Measurements from ENCODE around the gene TMEM217. TPM values are rescaled to one million over a fixed set of nuclear protein-coding genes. Genes with fewer than 3 reads are reported as not detected.

The TMEM217 gene
- total RNA-seq, 1 experiment from 2014 or later: 1.2 TPM

- DNase-seq (ENCODE audit: low spot score): peak; percentile 3
- in situ Hi-C loops (cut with HindIII; ENCODE audit: low sequenced_read_pairs): loop anchor here (5.0 kb wide), 1 partner anchor 47 kb away; no protein-coding TSS in a partner anchor
Observed at GRCh38 chr6:37174515-37175331, 83.2 kb downstream of the TMEM217 start.

DNA sequence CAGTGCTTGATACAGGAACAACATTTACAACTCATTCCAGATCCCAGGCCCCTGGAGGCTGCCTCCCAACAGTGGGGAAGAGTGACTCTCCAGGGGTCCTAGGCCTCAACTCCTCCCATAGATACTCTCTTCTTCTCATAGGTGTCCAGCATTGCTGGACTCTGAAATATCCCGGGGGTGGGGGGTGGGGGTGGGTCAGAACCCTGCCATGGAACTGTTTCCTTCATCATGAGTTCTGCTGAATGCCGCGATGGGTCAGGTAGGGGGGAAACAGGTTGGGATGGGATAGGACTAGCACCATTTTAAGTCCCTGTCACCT, 83.8 kb downstream of the TMEM217 start:
- in situ Hi-C loops (cut with HindIII; ENCODE audit: low sequenced_read_pairs): loop anchor here (5.0 kb wide), 1 partner anchor 47 kb away; no protein-coding TSS in a partner anchor

GRCh38 chr6:37173493-37174195, 84.3 kb downstream of the TMEM217 start:
- in situ Hi-C loops (cut with HindIII; ENCODE audit: low sequenced_read_pairs): loop anchor here (5.0 kb wide), 1 partner anchor 46 kb away; no protein-coding TSS in a partner anchor
- peak; percentile 7 for DNase-seq (ENCODE audit: low spot score)

More for the DNA sequence above, 83.8 kb downstream of the TMEM217 start:
- DNase-seq (ENCODE audit: low spot score): no peak

DNA sequence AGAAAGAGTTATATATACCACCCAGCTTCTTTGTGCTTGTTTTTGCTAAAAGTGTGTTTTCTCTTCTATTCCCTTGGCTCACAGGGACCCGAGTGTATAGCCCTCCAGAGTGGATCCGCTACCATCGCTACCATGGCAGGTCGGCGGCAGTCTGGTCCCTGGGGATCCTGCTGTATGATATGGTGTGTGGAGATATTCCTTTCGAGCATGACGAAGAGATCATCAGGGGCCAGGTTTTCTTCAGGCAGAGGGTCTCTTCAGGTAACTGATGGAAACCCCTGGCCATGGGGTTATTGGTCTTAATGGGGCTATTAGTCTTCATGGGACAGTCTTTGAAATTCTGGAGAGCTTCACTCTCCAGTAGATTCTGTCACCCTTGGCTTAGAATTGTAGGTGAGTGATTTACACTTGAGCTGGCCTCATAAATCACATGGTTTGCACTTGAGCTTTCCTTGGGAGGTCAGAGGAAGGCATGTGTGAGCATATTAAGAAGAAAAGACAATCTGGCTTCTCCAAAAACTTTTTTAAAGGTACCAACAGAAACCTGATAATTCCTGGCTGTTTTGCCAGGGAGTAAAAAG, 84.9 kb downstream of the TMEM217 start:
- in situ Hi-C loops (cut with HindIII; ENCODE audit: low sequenced_read_pairs): loop anchor here (5.0 kb wide), 1 partner anchor 46 kb away; no protein-coding TSS in a partner anchor
- DNase-seq (ENCODE audit: low spot score): no peak

DNA sequence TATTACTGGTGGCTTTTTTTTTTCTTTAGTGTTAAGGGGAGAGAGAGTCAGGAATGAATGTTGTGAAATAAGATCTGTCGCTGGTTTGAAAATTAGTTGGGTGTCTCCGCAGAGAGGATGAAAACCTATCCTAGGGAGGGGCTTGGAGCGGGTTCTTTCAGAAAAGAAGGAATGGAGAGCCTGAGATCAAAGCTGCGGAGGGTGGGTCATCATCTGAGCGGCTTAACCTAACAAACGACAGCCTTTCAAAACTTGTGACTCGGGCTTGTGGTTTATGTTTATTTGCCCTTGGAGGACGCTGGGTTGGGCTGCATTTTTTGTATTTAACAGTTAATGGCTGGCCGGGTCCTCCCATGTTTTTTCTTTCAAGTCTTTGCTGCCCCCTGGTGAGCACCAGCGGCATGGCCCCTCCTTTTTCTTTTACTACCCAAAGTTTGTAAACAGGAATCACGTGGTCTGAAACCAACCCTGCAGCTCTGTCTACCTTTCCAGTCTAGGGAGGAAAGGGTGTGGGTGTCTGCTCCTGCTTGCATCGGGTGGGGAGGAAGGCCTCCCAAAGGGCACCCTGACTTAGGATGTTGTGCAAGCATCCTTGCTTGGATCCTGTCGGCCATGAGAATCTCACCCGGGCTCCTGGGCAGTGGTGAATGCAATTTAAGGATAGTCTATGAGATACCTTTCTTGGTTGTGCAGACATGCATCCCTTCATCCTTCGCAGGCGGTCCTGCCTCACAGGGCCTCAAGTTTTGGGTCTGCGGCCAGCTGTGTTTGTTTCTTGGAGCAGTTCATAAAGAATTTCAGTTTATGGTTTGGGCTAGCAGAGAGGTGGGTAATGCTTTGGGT, 85.8 kb downstream of the TMEM217 start:
- in situ Hi-C loops (cut with HindIII; ENCODE audit: low sequenced_read_pairs): loop anchor here (5.0 kb wide), 1 partner anchor 45 kb away; no protein-coding TSS in a partner anchor
- DNase-seq (ENCODE audit: low spot score): peak; percentile 92

GRCh38 chr6:37171201-37171969, 86.6 kb downstream of the TMEM217 start:
- in situ Hi-C loops (cut with HindIII; ENCODE audit: low sequenced_read_pairs): loop anchor here (5.0 kb wide), 1 partner anchor 44 kb away; no protein-coding TSS in a partner anchor

GRCh38 chr6:37170273-37171200, 87.4 kb downstream of the TMEM217 start:
- in situ Hi-C loops (cut with HindIII; ENCODE audit: low sequenced_read_pairs): loop anchor here (5.0 kb wide), 1 partner anchor 43 kb away; no protein-coding TSS in a partner anchor
- peak; percentile 35 for DNase-seq (ENCODE audit: low spot score)

More at GRCh38 chr6:37171201-37171969, 86.6 kb downstream of the TMEM217 start:
- peak; percentile 51 for DNase-seq (ENCODE audit: low spot score)

DNA sequence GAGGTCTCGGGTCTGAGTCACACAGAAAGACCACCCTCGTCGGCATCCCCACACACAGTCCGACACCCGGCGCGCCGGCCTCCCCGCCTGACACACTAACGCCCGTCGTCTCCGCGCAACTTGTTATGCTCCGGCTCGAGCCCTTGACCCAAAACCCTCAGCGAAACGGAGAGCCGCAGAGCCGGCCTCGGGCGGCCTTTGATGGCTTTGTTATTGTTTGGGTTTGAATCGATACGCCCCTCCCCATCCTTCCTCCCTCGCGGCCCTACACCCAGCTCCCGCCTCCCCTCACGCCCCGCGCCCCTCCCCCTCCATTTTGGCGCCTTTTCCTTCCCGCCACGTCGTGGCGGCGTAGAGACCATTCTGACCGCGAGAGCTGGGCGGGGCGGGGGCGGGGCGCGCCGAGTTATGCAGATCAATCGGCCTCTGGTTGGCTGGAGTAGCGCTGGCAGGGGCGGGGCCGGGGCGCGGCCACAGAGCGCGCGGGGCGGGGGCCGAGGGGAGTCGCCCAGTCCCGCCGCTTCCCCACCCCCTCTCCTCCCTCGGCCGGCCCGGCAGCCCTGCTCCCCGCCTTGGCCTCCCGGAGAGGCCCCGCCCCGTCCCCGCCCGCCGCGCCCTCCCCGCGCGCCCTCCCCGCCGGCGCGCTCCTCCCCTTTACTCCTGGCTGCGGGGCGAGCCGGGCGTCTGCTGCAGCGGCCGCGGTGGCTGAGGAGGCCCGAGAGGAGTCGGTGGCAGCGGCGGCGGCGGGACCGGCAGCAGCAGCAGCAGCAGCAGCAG, 88.3 kb downstream of the TMEM217 start, which contains the start of gene PIM1:
PIM1 (plus strand) TSS at position 657 of the 777 bp plus-strand sequence. CDS start 424 bp downstream, outside the sequence.
- in situ Hi-C loops (cut with HindIII; ENCODE audit: low sequenced_read_pairs): loop anchor here (5.0 kb wide), 1 partner anchor 42 kb away; no protein-coding TSS in a partner anchor
- peak; percentile 99 for DNase-seq (ENCODE audit: low spot score)

DNA sequence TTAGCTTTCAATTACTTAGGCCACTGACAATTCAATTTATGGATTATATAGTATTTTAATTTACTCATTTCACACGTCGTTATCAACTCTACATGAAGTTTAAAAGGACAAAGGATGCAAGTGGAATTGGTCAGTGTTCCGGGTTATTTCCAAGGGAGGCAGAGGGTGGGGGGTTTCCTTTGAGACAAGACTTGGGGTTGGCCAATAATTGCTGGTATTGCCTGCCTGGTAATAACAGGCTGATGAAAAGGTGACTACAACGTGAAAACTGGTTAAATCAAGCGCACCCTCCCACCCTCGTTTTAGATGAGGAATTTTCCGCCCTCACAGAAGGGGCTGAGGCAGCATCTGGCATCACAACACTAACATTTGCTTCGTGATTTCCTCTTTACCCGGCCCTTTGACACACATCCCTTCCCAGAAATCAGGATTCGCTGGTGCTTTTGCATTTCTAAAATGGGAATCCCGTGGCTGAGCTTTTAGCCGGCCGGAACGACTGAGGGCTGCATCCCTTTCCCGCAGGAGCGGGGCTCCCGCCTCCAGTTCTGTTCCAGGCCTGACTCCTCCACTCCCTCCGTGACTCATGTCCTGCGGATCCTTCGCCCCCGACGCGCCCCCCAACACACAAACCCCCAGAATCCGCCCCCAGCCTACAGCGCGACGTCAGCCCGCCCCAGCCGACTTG, 89.0 kb downstream of the TMEM217 start:
- DNase-seq (ENCODE audit: low spot score): peak; percentile 67
- in situ Hi-C loops (cut with HindIII; ENCODE audit: low sequenced_read_pairs): no loop called here

- DNase-seq (ENCODE audit: low spot score): no peak
- in situ Hi-C loops (cut with HindIII; ENCODE audit: low sequenced_read_pairs): no loop called here
Observed at GRCh38 chr6:37168163-37168758, 89.7 kb downstream of the TMEM217 start.

- in situ Hi-C loops (cut with HindIII; ENCODE audit: low sequenced_read_pairs): no loop called here
- no peak for DNase-seq (ENCODE audit: low spot score)
Observed at GRCh38 chr6:37162740-37163139, 95.2 kb downstream of the TMEM217 start.

Other genes starting within 250 kb of the TMEM217 start
- 70.4 and 71.6 TPM in 2 replicates for gene PIM1, start 88.0 kb downstream of the TMEM217 start, total RNA-seq (2014; rRNA removed; shearing (Covaris generic))
- gene TBC1D22B, start 372 bp downstream of the TMEM217 start, total RNA-seq (2014; rRNA removed; shearing (Covaris generic)): 6.7 and 12.0 TPM in 2 replicates
- 35.7 and 57.9 TPM in 2 replicates for gene RNF8, start 95.8 kb upstream of the TMEM217 start, total RNA-seq (2014; rRNA removed; shearing (Covaris generic))
- gene CMTR1, start 175.1 kb upstream of the TMEM217 start, total RNA-seq (2014; rRNA removed; shearing (Covaris generic)): 47.7 and 48.8 TPM in 2 replicates
- 52.4 and 75.3 TPM in 2 replicates for gene CCDC167, start 241.7 kb upstream of the TMEM217 start, total RNA-seq (2014; rRNA removed; shearing (Covaris generic))

Measured in G401 (cell line).